HepG2 (cell line): ENCODE data around the gene SEPTIN3. TPM values are rescaled to one million over a fixed set of nuclear protein-coding genes. Genes with fewer than 3 reads are reported as not detected.

Source experiments
- BHLHE40 ChIP-seq: IDR thresholded peaks from 2 replicates; pipeline ENCODE4 v1.6.1; 2011; ENCODE audit warnings: low read length, improper control_type of control experiment
- CHD2 ChIP-seq: IDR thresholded peaks from 2 replicates; pipeline ENCODE4 v1.6.1; 2011; ENCODE audit warnings: low read depth, low read length, improper control_type of control experiment
- CREM ChIP-seq, 2 experiments: sonication (generic) in 1 of 2; formaldehyde crosslinking in 1 of 2; IDR thresholded peaks; 2 replicates each; pipeline versions ENCODE4 v1.4.0 to v1.6.1; 2016 to 2020; ENCODE audit warnings: antibody characterized with exemption in 1 of 2, mild to moderate bottlenecking in 1 of 2, missing genetic modification reagents in 1 of 2
- MAFK ChIP-seq, 2 experiments: IDR thresholded peaks in 1 of 2; conservative IDR thresholded peaks in 1 of 2; 2 replicates each; pipeline ENCODE4 v1.6.1; 2011; ENCODE audit warnings: improper control_type of control experiment in 2 of 2, low read length in 2 of 2
- MTF1 ChIP-seq: sonication (generic); formaldehyde crosslinking; IDR thresholded peaks from 2 replicates; pipeline ENCODE4 v1.5.0; 2020; ENCODE audit warnings: missing genetic modification reagents
- NFE2L1 ChIP-seq: sonication (generic); formaldehyde crosslinking; IDR thresholded peaks from 2 replicates; pipeline ENCODE4 v1.4.0; 2020; ENCODE audit warnings: missing genetic modification reagents, mild to moderate bottlenecking, borderline replicate concordance
- TBX2 ChIP-seq: sonication (generic); formaldehyde crosslinking; IDR thresholded peaks from 2 replicates; pipeline ENCODE4 v1.5.0; 2020; ENCODE audit warnings: missing genetic modification reagents, mild to moderate bottlenecking, borderline replicate concordance
- TGIF2 ChIP-seq: IDR thresholded peaks from 2 replicates; pipeline ENCODE4 v1.6.1; 2016; ENCODE audit warnings: control low read depth, missing compliant biosample characterization
- ZFP62 ChIP-seq: sonication (generic); formaldehyde crosslinking; IDR thresholded peaks from 2 replicates; pipeline ENCODE4 v1.4.0; 2020; ENCODE audit warnings: missing genetic modification reagents
- ZKSCAN1 ChIP-seq: fragments of 150-350 bp; IDR thresholded peaks from 2 replicates; pipeline ENCODE4 v1.6.1; 2014; ENCODE audit warnings: low read length
- ZNF12 ChIP-seq: sonication (generic); formaldehyde crosslinking; IDR thresholded peaks from 2 replicates; pipeline ENCODE4 v1.5.0; 2020; ENCODE audit warnings: missing genetic modification reagents
- ZNF143 ChIP-seq: sonication (generic); formaldehyde crosslinking; IDR thresholded peaks from 2 replicates; pipeline ENCODE4 v1.4.0; 2020; ENCODE audit warnings: missing genetic modification reagents
- ZNF296 ChIP-seq: sonication (generic); formaldehyde crosslinking; conservative IDR thresholded peaks from 2 replicates; pipeline ENCODE4 v1.5.0; 2020; ENCODE audit warnings: mild to moderate bottlenecking, missing genetic modification reagents
- ZNF737 ChIP-seq: sonication (generic); formaldehyde crosslinking; IDR thresholded peaks from 2 replicates; pipeline ENCODE4 v1.5.0; 2020; ENCODE audit warnings: missing genetic modification reagents, mild to moderate bottlenecking, borderline replicate concordance
- ZNF749 ChIP-seq: sonication (generic); formaldehyde crosslinking; IDR thresholded peaks from 2 replicates; pipeline ENCODE4 v1.8.0; 2022; ENCODE audit warnings: mild to moderate bottlenecking, missing genetic modification reagents, moderate library complexity, borderline replicate concordance
- ZNF839 ChIP-seq: sonication (generic); formaldehyde crosslinking; IDR thresholded peaks from 2 replicates; pipeline ENCODE4 v1.4.0; 2020; ENCODE audit warnings: missing genetic modification reagents, mild to moderate bottlenecking, borderline replicate concordance
- polyA plus RNA-seq, 8 experiments: library from polyadenylated mRNA; depleted of rRNA in 3 of 8; stranded (reverse) in 7 of 8; unstranded in 1 of 8; fragments of >200 nt; fragmentation: Illumina TruSeq in 4 of 8; extraction: Trizol in 4 of 8; gene quantifications; 2 replicates each; pipeline versions ENCODE4 v1.2.1 to v1.2.3, GENCODE V29; 2011 to 2016; ENCODE audit warnings: low read depth in 4 of 8, missing spikeins in 1 of 8, mixed read lengths in 1 of 8; ENCODE audit not compliant: insufficient read depth in 1 of 8
- total RNA-seq, 5 experiments: library from RNA; depleted of rRNA; stranded (reverse); fragments of >200 nt; fragmentation: Illumina TruSeq; extraction: Trizol; gene quantifications; 2 replicates each; pipeline ENCODE4 v1.2.3, GENCODE V29; 2016; ENCODE audit warnings: low read depth in 1 of 5
- TF ChIP-seq, protein P1 (sequence below): IDR thresholded peaks from 2 replicates; pipeline ENCODE4 v1.6.1; 2016; ENCODE audit warnings: mild to moderate bottlenecking
- TF ChIP-seq, protein P2 (sequence below): sonication (generic); formaldehyde crosslinking; conservative IDR thresholded peaks from 2 replicates; pipeline ENCODE4 v1.4.0; 2020; ENCODE audit warnings: missing genetic modification reagents
- TF ChIP-seq, protein P3 (sequence below): sonication (generic); formaldehyde crosslinking; IDR thresholded peaks from 2 replicates; pipeline ENCODE4 v1.9.0; 2022; ENCODE audit warnings: missing genetic modification reagents, mild to moderate bottlenecking, borderline replicate concordance
- TF ChIP-seq, protein P4 (sequence below): sonication (generic); formaldehyde crosslinking; IDR thresholded peaks from 2 replicates; pipeline ENCODE4 v1.5.1; 2020; ENCODE audit warnings: missing genetic modification reagents, mild to moderate bottlenecking, borderline replicate concordance
- TF ChIP-seq, protein P5 (sequence below): sonication (generic); formaldehyde crosslinking; IDR thresholded peaks from 2 replicates; pipeline ENCODE4 v1.8.0; 2022; ENCODE audit warnings: low read depth, missing genetic modification reagents

The SEPTIN3 gene
- total and polyA plus RNA-seq, 2 of the 13 experiments (the other 11 are each of a cell fraction or from before 2014, with no cell fraction given): 0.04 TPM; not detected in 1

DNA sequence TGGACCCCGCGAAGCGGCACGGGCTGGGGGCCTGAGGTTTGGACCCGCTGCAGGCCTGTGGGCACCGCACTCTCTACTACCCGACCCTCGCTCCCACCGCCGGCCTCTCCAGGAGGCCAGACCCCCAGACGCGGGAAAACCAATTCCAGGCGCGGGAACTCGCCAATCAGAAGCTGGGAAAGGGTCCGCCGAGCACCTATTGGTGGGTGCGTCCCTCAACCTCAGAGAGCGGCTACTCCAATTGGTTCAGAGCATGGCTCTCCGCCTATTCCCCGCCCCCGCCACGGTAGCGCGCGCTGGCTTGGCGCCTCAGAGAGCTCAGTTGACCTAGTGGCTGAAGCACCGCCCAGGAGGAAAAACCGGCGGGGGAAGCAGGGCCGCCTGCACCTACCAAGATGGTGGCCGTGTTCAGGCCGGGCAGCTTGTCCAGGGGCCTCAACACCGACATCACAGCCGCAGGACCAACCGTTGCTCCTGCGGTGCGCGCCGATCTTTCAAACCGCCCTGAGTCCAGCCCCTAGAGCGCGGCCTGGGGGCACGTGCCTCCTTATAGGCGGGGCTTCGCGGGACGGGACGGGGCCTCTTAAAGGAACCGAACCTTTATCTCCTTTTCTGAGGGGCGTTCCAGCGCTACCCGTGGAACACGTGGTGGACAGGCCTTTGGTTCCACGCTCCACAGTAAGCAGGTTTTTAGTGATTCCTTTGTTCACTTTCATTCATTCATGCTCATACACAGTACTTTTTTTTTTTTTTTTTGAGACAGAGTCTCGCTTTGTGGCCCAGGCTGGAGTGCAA is 22.4 kb upstream of the SEPTIN3 start, which contains the start of gene CENPM (continued):
- TF ChIP-seq, protein P1, sequence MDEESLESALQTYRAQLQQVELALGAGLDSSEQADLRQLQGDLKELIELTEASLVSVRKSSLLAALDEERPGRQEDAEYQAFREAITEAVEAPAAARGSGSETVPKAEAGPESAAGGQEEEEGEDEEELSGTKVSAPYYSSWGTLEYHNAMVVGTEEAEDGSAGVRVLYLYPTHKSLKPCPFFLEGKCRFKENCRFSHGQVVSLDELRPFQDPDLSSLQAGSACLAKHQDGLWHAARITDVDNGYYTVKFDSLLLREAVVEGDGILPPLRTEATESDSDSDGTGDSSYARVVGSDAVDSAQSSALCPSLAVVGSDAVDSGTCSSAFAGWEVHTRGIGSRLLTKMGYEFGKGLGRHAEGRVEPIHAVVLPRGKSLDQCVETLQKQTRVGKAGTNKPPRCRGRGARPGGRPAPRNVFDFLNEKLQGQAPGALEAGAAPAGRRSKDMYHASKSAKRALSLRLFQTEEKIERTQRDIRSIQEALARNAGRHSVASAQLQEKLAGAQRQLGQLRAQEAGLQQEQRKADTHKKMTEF (CRISPR knock-in tag): peak; percentile 65; the same call in 1 of the 2 replicates
- no peak for TF ChIP-seq ZNF296 (CRISPR knock-in tag)
- peak; percentile 89 for TF ChIP-seq ZNF749 (CRISPR knock-in tag)
- TF ChIP-seq ZFP62 (CRISPR knock-in tag): no peak
- peak; percentile 72; the same call in 1 of the 2 replicates for TF ChIP-seq TBX2 (CRISPR knock-in tag)
- no peak for TF ChIP-seq MAFK (conservative IDR thresholded peaks at IDR 0.05 in 1 of 2, IDR thresholded peaks at IDR 0.05 in 1 of 2; ENCODE audit: low read length in 2 of 2)
- peak; percentile 49; the same call in 1 of the 2 replicates for TF ChIP-seq CREM (IDR thresholded peaks at IDR 0.05)
- no peak for TF ChIP-seq CREM (CRISPR knock-in tag; IDR thresholded peaks at IDR 0.05)
- TF ChIP-seq, protein P2, sequence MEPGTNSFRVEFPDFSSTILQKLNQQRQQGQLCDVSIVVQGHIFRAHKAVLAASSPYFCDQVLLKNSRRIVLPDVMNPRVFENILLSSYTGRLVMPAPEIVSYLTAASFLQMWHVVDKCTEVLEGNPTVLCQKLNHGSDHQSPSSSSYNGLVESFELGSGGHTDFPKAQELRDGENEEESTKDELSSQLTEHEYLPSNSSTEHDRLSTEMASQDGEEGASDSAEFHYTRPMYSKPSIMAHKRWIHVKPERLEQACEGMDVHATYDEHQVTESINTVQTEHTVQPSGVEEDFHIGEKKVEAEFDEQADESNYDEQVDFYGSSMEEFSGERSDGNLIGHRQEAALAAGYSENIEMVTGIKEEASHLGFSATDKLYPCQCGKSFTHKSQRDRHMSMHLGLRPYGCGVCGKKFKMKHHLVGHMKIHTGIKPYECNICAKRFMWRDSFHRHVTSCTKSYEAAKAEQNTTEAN: 0 out of 2 replicates have a peak, but pooled peaks have one; percentile 3
- TF ChIP-seq, protein P3, sequence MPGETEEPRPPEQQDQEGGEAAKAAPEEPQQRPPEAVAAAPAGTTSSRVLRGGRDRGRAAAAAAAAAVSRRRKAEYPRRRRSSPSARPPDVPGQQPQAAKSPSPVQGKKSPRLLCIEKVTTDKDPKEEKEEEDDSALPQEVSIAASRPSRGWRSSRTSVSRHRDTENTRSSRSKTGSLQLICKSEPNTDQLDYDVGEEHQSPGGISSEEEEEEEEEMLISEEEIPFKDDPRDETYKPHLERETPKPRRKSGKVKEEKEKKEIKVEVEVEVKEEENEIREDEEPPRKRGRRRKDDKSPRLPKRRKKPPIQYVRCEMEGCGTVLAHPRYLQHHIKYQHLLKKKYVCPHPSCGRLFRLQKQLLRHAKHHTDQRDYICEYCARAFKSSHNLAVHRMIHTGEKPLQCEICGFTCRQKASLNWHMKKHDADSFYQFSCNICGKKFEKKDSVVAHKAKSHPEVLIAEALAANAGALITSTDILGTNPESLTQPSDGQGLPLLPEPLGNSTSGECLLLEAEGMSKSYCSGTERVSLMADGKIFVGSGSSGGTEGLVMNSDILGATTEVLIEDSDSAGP (CRISPR knock-in tag): peak; percentile 100
- TF ChIP-seq TGIF2 (CRISPR knock-in tag): peak; percentile 58; the same call in 1 of the 2 replicates
- no peak; the same call in 1 of the 2 replicates for TF ChIP-seq ZNF143 (CRISPR knock-in tag)
- TF ChIP-seq ZNF12: no peak
- no peak for TF ChIP-seq NFE2L1 (CRISPR knock-in tag)
- 0 out of 2 replicates have a peak, but pooled peaks have one; percentile 31 for TF ChIP-seq CHD2
- peak; percentile 92 for TF ChIP-seq BHLHE40
- TF ChIP-seq, protein P4, sequence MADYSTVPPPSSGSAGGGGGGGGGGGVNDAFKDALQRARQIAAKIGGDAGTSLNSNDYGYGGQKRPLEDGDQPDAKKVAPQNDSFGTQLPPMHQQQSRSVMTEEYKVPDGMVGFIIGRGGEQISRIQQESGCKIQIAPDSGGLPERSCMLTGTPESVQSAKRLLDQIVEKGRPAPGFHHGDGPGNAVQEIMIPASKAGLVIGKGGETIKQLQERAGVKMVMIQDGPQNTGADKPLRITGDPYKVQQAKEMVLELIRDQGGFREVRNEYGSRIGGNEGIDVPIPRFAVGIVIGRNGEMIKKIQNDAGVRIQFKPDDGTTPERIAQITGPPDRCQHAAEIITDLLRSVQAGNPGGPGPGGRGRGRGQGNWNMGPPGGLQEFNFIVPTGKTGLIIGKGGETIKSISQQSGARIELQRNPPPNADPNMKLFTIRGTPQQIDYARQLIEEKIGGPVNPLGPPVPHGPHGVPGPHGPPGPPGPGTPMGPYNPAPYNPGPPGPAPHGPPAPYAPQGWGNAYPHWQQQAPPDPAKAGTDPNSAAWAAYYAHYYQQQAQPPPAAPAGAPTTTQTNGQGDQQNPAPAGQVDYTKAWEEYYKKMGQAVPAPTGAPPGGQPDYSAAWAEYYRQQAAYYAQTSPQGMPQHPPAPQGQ (CRISPR knock-in tag): 0 out of 2 replicates have a peak, but pooled peaks have one; percentile 34
- no peak for TF ChIP-seq ZNF737 (CRISPR knock-in tag)
- no peak for TF ChIP-seq ZKSCAN1
- TF ChIP-seq, protein P5, sequence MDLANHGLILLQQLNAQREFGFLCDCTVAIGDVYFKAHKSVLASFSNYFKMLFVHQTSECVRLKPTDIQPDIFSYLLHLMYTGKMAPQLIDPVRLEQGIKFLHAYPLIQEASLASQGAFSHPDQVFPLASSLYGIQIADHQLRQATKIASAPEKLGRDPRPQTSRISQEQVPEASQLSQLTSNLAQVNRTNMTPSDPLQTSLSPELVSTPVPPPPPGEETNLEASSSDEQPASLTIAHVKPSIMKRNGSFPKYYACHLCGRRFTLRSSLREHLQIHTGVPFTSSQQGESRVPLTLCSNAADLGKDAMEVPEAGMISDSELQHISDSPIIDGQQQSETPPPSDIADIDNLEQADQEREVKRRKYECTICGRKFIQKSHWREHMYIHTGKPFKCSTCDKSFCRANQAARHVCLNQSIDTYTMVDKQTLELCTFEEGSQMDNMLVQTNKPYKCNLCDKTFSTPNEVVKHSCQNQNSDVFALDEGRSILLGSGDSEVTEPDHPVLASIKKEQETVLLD: no peak; the same call in 1 of the 2 replicates
- 0 out of 2 replicates have a peak, but pooled peaks have one; percentile 92 for TF ChIP-seq ZNF839
- peak; percentile 66; the same call in 1 of the 2 replicates for TF ChIP-seq MTF1
